Lower leg skin (tissue), 4 donors: Measurements from ENCODE around the gene HDAC9. TPM values are rescaled to one million over a fixed set of nuclear protein-coding genes. Genes with fewer than 3 reads are reported as not detected.

ENCODE experiments used
- DNase-seq, 2 donors: peaks; one replicate each; pipeline ENCODE4 v3.0.0-alpha.2; 2019; ENCODE audit warnings: low spot score in 2 of 2
- H3K4me3 ChIP-seq: fragments of 200-600 bp; sonication (generic); 2 replicates; pipeline ENCODE4 v1.5.1; 2017; ENCODE audit warnings: mild to moderate bottlenecking, low read depth; ENCODE audit not compliant: poor library complexity, severe bottlenecking
- CTCF ChIP-seq, 3 donors: fragments of 450-650 bp; IDR thresholded peaks; one replicate each; pipeline ENCODE4 v1.5.1; 2016; ENCODE audit warnings: antibody characterized with exemption in 3 of 3, mild to moderate bottlenecking in 3 of 3, moderate library complexity in 2 of 3
- POLR2A ChIP-seq, 2 donors: fragments of 450-650 bp; IDR thresholded peaks; one replicate each; pipeline ENCODE4 v1.6.1; 2016 to 2017; ENCODE audit warnings: antibody characterized with exemption in 2 of 2, mild to moderate bottlenecking in 1 of 2, moderate library complexity in 1 of 2
- WGBS, 2 donors: methylation state at CpG; one replicate each; pipeline ENCODE4 v1.1.5; 2018; 5-methylcytosine and 5-hydroxymethylcytosine counted together
- intact Hi-C: fragments of 100-400 bp; cut with DNase I; formaldehyde crosslinking; loops from one replicate; pipeline ENCODE4 v1.15.0; 2023; ENCODE audit warnings: low total_unique reads
- total RNA-seq, 4 donors: library from RNA; depleted of rRNA; stranded (reverse); fragments of >200 nt; gene quantifications; one replicate each; pipeline ENCODE4 v1.1.0, GENCODE V29; 2016

The HDAC9 gene
- total RNA-seq, 4 donors from 2014 or later = 3.1 to 5.5 (median 4.7) TPM

- TF ChIP-seq CTCF (IDR thresholded peaks at IDR 0.05) (no peak), POLR2A (IDR thresholded peaks at IDR 0.05) (no peak)
- intact Hi-C loops = no loop called here
- H3K4me3 ChIP-seq = no peak overlapping the region
- DNase-seq = no peak
Observed at GRCh38 chr7:18468795-18469194, 26.8 kb upstream of the HDAC9 start.

GRCh38 chr7:18469316-18469715 is 26.2 kb upstream of the HDAC9 start:
- H3K4me3 ChIP-seq = no peak overlapping the region
- intact Hi-C loops = no loop called here
- WGBS, 2 donors = 60 to 74% methylated on average over 1 of the region's 1 CpG
- no peak for DNase-seq
- no peak for TF ChIP-seq POLR2A (IDR thresholded peaks at IDR 0.05)
- TF ChIP-seq CTCF (IDR thresholded peaks at IDR 0.05) = no peak

- TF ChIP-seq POLR2A (IDR thresholded peaks at IDR 0.05) (no peak), CTCF (IDR thresholded peaks at IDR 0.05) (no peak)
- DNase-seq = no peak
- H3K4me3 ChIP-seq = no peak overlapping the region
- intact Hi-C loops = no loop called here
Observed at GRCh38 chr7:18471476-18472160, 23.9 kb upstream of the HDAC9 start.

- 93 to 97% methylated on average over 2 of the region's 2 CpGs for WGBS, 2 donors
- intact Hi-C loops = no loop called here
- no peak for DNase-seq
- TF ChIP-seq POLR2A (IDR thresholded peaks at IDR 0.05) = no peak
- no peak for TF ChIP-seq CTCF (IDR thresholded peaks at IDR 0.05)
- no peak overlapping the region for H3K4me3 ChIP-seq
Observed at GRCh38 chr7:18472161-18472483, 23.4 kb upstream of the HDAC9 start.

- TF ChIP-seq CTCF (IDR thresholded peaks at IDR 0.05) = no peak
- TF ChIP-seq POLR2A (IDR thresholded peaks at IDR 0.05) = no peak
- 93 to 94% methylated on average over 2 of the region's 2 CpGs for WGBS, 2 donors
- no peak for DNase-seq
- H3K4me3 ChIP-seq = no peak overlapping the region
- intact Hi-C loops = no loop called here
Observed at GRCh38 chr7:18473119-18473518, 22.4 kb upstream of the HDAC9 start.

GRCh38 chr7:18474944-18475343 is 20.6 kb upstream of the HDAC9 start:
- intact Hi-C loops = no loop called here
- WGBS, 2 donors = 80 to 92% methylated on average over 1 of the region's 1 CpG
- TF ChIP-seq POLR2A (IDR thresholded peaks at IDR 0.05) (no peak), CTCF (IDR thresholded peaks at IDR 0.05) (no peak)
- H3K4me3 ChIP-seq = no peak overlapping the region
- DNase-seq = no peak
